Stimulated activated CD4-positive, alpha-beta T cell treated with anti-CD3 and anti-CD28 coated beads, TNF-alpha, amount 100 ng/mL, for 4 hours (primary cell): ENCODE measurements around the gene ANKRD11.
"Not testable (repeated sequence)": the region's sequence is repeated elsewhere in the genome, so short reads cannot be mapped to it uniquely, and the experiment has no call there.

Experiments
- DNase-seq, 3 experiments: peaks; one replicate each; pipeline ENCODE4 v3.0.0-alpha.2; 2020; ENCODE audit warnings: low read depth in 3 of 3

ANKRD11 gene

DNA sequence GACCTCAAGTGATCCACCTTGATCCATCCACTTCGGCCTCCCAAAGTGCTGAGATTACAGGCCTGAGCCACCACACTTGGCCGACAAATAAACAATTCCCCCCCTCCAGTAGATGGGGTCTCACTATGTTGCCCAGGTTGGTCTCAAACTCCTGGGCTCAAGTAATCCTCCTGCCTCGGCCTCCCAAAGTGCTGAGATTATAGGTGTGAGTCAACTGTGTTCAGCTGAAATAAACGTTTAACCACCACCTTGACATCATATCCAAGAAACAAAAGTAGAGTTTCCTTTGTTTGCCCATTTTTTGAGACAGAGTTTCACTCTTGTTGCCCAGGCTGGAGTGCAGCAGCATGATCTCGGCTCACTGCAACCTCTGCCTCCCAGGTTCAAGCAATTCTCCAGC, 107.8 kb downstream of the ANKRD11 start:
- not testable (repeated sequence) for DNase-seq

DNA sequence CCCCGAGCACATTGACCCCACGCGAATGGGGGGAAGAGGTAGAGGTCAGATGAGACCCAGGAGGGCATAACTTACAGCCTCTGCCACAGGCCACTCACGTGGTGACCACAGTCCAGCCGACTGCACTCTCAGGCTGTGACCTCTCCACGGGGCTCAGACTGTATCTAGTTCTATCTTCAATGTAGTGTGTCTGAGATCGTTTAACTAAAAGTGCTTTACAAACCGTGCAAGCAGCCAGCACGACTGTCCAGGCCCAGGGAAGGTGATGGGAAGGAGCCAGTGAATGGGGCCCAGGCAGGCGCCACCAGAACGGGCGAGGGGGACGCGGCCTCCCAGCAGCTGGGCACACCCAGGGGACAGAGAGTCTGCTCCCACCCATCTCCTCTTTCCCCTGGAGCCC, 108.6 kb downstream of the ANKRD11 start:
- DNase-seq = no peak

- no peak for DNase-seq
Measured at GRCh38 chr16:89380681-89381080, 109.7 kb downstream of the ANKRD11 start.

GRCh38 chr16:89378947-89379771, 111.2 kb downstream of the ANKRD11 start:
- DNase-seq = no peak

DNA sequence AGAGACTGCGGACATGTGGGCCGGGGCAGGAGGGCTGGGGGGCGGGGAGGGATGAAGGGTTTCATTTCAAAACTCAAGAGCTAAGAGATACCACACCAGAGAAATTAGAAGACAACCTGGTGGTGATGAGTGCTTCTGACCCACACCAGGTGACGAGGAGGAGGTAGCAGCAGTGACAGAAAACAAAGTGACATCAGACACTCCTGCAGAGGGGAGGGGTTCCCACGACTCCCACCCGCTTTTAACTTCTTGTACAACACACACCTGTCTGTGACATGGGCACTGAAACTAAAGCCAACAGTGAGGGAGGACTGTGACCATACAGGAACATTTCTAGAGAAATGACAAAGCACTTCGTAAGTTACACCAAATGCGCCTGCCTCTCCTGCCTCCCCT, 112.9 kb downstream of the ANKRD11 start:
- DNase-seq = no peak

- no peak for DNase-seq
Measured at GRCh38 chr16:89376812-89377452, 113.4 kb downstream of the ANKRD11 start.

GRCh38 chr16:89375686-89376085, 114.7 kb downstream of the ANKRD11 start:
- no peak for DNase-seq

- no peak for DNase-seq
Measured at GRCh38 chr16:89375021-89375420, 115.3 kb downstream of the ANKRD11 start.

GRCh38 chr16:89374393-89374960, 115.9 kb downstream of the ANKRD11 start:
- DNase-seq = no peak

- no peak for DNase-seq
Measured at GRCh38 chr16:89373355-89374110, 116.8 kb downstream of the ANKRD11 start.

DNA sequence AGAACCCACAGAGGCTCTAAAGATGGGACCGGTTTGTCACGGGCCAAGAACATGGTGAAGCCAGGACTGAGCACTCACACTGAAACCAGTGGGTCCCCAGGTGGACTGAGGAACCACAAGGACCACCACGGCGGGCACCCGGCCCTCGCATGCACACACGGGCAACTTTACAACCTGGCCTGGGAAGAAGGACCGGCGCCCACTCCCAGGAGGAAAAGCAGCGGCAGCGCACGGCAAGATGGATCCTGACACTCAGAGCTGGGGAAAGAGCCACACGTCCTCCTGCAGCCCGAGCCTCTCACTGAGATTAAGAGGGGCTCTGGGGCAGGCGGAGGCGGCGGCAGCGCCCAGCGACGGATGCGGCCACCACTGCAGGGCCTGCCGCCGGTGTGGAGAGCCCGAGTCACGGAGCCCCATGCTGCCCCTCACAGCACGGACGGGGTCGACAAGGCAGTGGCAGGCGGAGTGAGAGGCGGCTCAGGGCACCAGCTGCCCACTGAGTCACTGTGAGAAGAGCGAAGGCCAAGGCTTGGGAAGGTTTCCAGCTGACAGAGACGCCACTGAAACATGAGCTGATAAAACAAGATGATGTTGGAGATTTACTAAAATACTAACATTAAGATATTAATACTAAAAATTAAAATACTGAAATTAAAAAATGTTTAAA, 118.3 kb downstream of the ANKRD11 start:
- DNase-seq = no peak

GRCh38 chr16:89371386-89371785, 119.0 kb downstream of the ANKRD11 start:
- no peak for DNase-seq

GRCh38 chr16:89370601-89371000, 119.8 kb downstream of the ANKRD11 start:
- DNase-seq = no peak

- no peak for DNase-seq
Measured at GRCh38 chr16:89370081-89370511, 120.3 kb downstream of the ANKRD11 start.

DNA sequence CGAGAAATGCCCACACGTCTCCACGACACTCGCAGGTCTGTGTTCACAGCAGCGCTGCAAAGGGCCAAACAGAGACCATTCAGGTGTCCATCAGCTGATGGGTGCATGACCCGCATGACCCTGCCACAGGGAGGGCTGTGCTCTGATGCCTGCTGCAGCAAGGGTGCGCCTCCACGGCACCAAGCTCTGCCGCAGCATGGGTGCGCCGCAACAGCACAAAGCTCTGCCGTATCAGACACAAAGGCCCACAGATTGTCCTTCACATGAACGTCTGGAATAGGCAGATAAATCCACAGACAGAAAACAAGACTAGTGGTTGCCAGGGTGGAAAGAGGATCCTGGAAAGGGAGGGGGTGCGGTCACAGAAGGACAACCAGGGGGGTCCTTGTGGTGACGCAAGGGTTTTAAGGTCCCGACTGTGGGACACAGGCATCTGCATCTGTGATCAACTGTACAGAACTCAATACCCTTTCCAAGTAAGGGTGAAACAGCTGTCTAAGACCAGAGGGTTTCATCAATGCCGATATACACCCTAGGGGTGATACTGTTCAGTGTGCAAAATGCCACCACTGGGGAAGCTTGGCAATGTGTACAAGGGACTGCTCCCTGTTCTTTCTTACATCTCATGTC, 121.0 kb downstream of the ANKRD11 start:
- no peak for DNase-seq

DNA sequence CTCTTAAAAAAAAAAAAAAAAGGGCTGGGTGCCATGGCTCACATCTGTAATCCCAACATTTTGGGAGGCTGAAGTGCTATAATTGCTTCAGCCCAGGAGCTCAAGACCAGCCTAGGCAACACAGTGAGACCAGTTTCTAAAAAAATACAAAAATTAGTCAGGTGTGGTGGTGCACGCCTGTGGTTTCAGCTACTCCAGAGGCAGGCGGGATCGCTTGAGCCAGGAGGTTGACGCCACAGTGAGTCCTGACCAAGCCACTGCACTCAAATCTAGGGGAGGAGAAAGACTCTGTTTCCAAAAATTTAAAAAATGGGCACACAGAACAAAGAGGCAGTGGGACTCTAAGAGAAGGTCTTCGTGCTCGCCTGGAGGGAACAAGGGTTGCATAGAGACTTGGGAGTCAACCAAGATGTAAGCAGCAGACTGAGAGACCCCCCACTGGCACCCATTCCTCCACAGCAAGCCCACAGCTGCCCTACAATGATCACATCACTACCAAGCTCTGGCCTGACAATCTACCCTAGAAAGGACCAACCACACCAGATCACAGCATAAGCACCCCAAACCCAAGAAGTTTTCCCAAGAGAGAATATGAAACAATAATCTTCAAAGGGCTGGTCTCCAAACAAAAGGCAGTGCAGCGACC, 121.6 kb downstream of the ANKRD11 start:
- DNase-seq = no peak

GRCh38 chr16:89367538-89367915, 122.8 kb downstream of the ANKRD11 start:
- no peak for DNase-seq

DNA sequence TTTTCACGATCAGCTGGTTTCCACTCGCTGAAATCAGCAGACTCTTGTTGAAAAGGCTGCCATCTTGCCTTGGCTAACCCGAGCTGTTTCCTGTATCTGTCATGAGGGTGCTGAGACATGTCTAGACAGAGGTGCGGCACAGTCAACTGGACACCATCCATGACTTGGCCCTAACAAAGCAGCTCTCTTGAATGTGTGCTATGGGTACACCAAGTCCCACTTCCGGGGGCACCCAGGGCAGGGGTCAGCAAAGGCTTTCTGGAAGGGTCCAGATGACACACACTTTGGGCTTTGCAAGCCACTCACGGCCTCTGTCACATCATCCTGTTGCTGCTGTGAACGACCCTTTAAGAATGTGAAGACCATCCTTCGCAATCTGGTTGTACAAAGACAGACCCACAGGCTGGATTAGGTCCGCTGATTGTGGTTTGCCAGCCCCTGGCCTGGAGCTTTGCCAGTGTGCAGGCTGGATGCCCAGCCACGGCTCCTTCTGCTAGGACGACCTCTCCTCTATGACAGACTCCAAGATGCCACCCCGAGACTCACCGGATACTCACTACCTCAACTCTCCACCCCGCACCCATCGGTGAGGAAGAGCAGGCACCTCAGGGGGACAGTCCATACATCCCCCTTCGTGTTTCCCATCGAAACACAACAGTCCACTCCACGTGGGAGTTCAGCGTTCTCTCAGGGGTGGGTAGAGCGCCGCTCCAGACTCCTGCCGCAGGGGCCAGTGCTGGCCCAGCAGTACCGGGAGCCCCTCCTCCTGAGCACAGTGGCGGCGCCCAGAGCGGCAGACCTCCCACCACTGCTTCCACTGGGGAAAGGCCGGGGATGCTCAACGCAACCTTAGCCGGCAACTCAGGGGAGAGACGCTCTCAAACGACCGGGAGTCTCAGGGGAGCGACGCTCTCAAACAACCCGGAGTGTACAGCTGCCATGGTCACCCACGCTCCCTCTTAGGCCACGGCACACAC, 123.5 kb downstream of the ANKRD11 start:
- no peak for DNase-seq

DNA sequence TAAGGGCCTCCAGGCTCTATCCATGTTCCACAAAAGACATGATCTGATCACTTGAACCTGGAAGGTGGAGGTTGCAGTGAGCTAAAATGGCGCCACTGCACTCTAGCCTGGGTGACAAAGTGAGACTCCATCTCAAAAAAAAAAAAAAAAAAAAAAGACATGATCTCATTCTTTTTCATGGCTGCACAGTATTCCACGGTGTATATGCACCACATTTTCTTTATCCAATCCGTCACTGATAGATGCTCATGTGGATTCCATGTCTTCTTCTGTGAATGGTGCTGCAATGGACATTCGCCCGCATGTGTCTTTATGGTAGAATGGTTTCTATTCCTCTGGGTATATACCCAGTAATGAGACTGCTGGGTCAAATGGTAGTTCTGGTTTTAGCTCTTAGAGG, 124.4 kb downstream of the ANKRD11 start:
- no peak for DNase-seq
